ENCODE results near the gene CHD1.

DNA sequence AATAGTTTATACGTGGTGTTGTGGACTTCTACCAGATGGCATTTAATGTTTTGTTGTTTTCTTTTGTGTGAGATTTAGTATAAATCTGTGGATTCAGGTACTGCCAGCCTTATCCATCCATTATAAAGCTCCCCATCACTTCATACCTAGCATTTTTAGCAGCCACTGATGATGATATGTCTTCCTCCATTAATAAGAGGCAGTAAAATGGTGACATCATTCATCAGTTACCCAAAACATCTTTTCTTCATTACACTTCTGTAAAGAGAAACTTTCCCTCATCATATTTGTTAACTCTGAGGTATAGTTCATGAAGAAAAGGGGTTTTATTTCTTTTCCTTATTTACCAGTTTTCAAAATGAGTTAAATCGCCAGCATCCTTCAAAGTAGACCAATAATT is 19.4 kb downstream of the CHD1 start:
- TF ChIP-seq, protein P1, sequence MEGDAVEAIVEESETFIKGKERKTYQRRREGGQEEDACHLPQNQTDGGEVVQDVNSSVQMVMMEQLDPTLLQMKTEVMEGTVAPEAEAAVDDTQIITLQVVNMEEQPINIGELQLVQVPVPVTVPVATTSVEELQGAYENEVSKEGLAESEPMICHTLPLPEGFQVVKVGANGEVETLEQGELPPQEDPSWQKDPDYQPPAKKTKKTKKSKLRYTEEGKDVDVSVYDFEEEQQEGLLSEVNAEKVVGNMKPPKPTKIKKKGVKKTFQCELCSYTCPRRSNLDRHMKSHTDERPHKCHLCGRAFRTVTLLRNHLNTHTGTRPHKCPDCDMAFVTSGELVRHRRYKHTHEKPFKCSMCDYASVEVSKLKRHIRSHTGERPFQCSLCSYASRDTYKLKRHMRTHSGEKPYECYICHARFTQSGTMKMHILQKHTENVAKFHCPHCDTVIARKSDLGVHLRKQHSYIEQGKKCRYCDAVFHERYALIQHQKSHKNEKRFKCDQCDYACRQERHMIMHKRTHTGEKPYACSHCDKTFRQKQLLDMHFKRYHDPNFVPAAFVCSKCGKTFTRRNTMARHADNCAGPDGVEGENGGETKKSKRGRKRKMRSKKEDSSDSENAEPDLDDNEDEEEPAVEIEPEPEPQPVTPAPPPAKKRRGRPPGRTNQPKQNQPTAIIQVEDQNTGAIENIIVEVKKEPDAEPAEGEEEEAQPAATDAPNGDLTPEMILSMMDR (IDR thresholded peaks at IDR 0.05) = no peak
- no peak for TF ChIP-seq EP300 (IDR thresholded peaks at IDR 0.05; ENCODE audit: low read depth)

Measured in transverse colon (tissue), 3 donors.